Hindlimb muscle (tissue), 1 donor: ENCODE measurements around the gene XIAP. TPM values are rescaled to one million over a fixed set of nuclear protein-coding genes. Genes with fewer than 3 reads are reported as not detected.
A peak's percentile ranks its signal among the peaks of the same experiment; 100 is the strongest.
"Not testable (repeated sequence)": the region's sequence is repeated elsewhere in the genome, so short reads cannot be mapped to it uniquely, and the experiment has no call there.

Experiments
- DNase-seq: peaks from one replicate; pipeline ENCODE4 v3.0.0-alpha.2; 2013
- polyA plus RNA-seq: library from polyadenylated mRNA; unstranded; fragments of 120-200 nt; gene quantifications from one replicate; pipeline ENCODE4 v1.2.1, GENCODE V29; 2013; ENCODE audit not compliant: insufficient read length

The XIAP gene
- 36.4 TPM for polyA plus RNA-seq

GRCh38 chrX:123859846-123860838 lies at the start of gene XIAP:
TSS of gene XIAP (plus strand) at chrX:123860053. CDS start at chrX:123885663, 25,610 bp downstream.
- DNase-seq: peak; percentile 84

- no peak for DNase-seq
These were observed 45.5 kb upstream of the XIAP start for GRCh38 chrX:123814343-123814742.

- DNase-seq: not testable (repeated sequence)
These were observed 44.9 kb upstream of the XIAP start for GRCh38 chrX:123814934-123815394.

- DNase-seq: no peak
These were observed 42.5 kb upstream of the XIAP start for GRCh38 chrX:123817288-123817894.

- no peak for DNase-seq
These were observed 41.6 kb upstream of the XIAP start for GRCh38 chrX:123818243-123818642.

- DNase-seq: no peak
These were observed 36.9 kb upstream of the XIAP start for GRCh38 chrX:123822965-123823364.

- no peak for DNase-seq
These were observed 29.5 kb upstream of the XIAP start for GRCh38 chrX:123830309-123830708.

GRCh38 chrX:123833387-123833786 lies 26.5 kb upstream of the XIAP start:
- peak; percentile 36 for DNase-seq

GRCh38 chrX:123834116-123834515 lies 25.7 kb upstream of the XIAP start:
- no peak for DNase-seq

GRCh38 chrX:123835661-123836371 lies 24.0 kb upstream of the XIAP start:
- DNase-seq: no peak

GRCh38 chrX:123845129-123845528 lies 14.7 kb upstream of the XIAP start:
- DNase-seq: not testable (repeated sequence)

GRCh38 chrX:123846577-123847038 lies 13.2 kb upstream of the XIAP start:
- DNase-seq: no peak

GRCh38 chrX:123847056-123847455 lies 12.8 kb upstream of the XIAP start:
- DNase-seq: no peak

- DNase-seq: no peak
These were observed 10.8 kb upstream of the XIAP start for GRCh38 chrX:123849096-123849495.

- DNase-seq: not testable (repeated sequence)
These were observed 9.9 kb upstream of the XIAP start for GRCh38 chrX:123849906-123850305.

GRCh38 chrX:123851079-123851478 lies 8.8 kb upstream of the XIAP start:
- DNase-seq: no peak

- no peak for DNase-seq
These were observed 5.5 kb upstream of the XIAP start for GRCh38 chrX:123854329-123854728.

GRCh38 chrX:123859409-123859845 lies 426 bp upstream of the XIAP start:
- DNase-seq: peak; percentile 81

- DNase-seq: peak; percentile 34
These were observed 1.1 kb downstream of the XIAP start for GRCh38 chrX:123860983-123861382.

GRCh38 chrX:123869488-123869887 lies 9.6 kb downstream of the XIAP start:
- no peak for DNase-seq

- no peak for DNase-seq
These were observed 11.5 kb downstream of the XIAP start for GRCh38 chrX:123871309-123871708.

- no peak for DNase-seq
These were observed 14.1 kb downstream of the XIAP start for GRCh38 chrX:123873956-123874355.

GRCh38 chrX:123876177-123876576 lies 16.3 kb downstream of the XIAP start:
- no peak for DNase-seq
